KMS-11 (cell line): ENCODE results near the gene SLC6A1.

Source experiments
- H2AFZ ChIP-seq: fragments of 200-600 bp; sonication (generic); 2 replicates; pipeline ENCODE4 v1.6.1; 2016; ENCODE audit warnings: antibody characterized with exemption, mixed run types, low read depth
- H3K27ac ChIP-seq: fragments of 200-600 bp; sonication (generic); 2 replicates; pipeline ENCODE4 v1.6.1; 2016; ENCODE audit warnings: mild to moderate bottlenecking, mixed run types
- H3K27me3 ChIP-seq: fragments of 200-600 bp; sonication (generic); 2 replicates; pipeline ENCODE4 v1.6.1; 2017; ENCODE audit warnings: mild to moderate bottlenecking, low read depth, mixed run types, moderate library complexity; ENCODE audit not compliant: insufficient read depth
- H3K36me3 ChIP-seq: fragments of 200-600 bp; sonication (generic); 2 replicates; pipeline ENCODE4 v1.6.1; 2017; ENCODE audit warnings: mild to moderate bottlenecking, mixed run types; ENCODE audit not compliant: insufficient read depth
- H3K4me1 ChIP-seq: fragments of 200-600 bp; sonication (generic); 2 replicates; pipeline ENCODE4 v1.6.1; 2016; ENCODE audit warnings: mild to moderate bottlenecking, low read depth, mixed run types; ENCODE audit not compliant: poor library complexity, severe bottlenecking
- H3K4me2 ChIP-seq: fragments of 200-600 bp; sonication (generic); 2 replicates; pipeline ENCODE4 v1.7.0; 2016; ENCODE audit warnings: mild to moderate bottlenecking, mixed run types
- H3K4me3 ChIP-seq: fragments of 200-600 bp; sonication (generic); IDR thresholded peaks from 2 replicates; pipeline ENCODE4 v1.6.1; 2017; ENCODE audit warnings: low read depth, low read length, mixed read lengths; ENCODE audit not compliant: insufficient read depth
- H3K79me2 ChIP-seq: fragments of 200-600 bp; sonication (generic); 2 replicates; pipeline ENCODE4 v1.6.1; 2016; ENCODE audit warnings: low read depth, mixed run types; ENCODE audit not compliant: insufficient read depth
- H3K9ac ChIP-seq: fragments of 200-600 bp; sonication (generic); 2 replicates; pipeline ENCODE4 v1.6.1; 2016; ENCODE audit warnings: mild to moderate bottlenecking, mixed run types
- H4K20me1 ChIP-seq: fragments of 200-600 bp; sonication (generic); 2 replicates; pipeline ENCODE4 v1.6.1; 2016; ENCODE audit warnings: mild to moderate bottlenecking, mixed run types; ENCODE audit not compliant: insufficient read depth
- TF ChIP-seq, protein P1 (sequence below): fragments of 200-600 bp; sonication (generic); conservative IDR thresholded peaks from 2 replicates; pipeline ENCODE4 v1.6.1; 2017; ENCODE audit warnings: low read depth, mild to moderate bottlenecking, antibody characterized with exemption, low read length, moderate library complexity, mixed read lengths

Gene SLC6A1

GRCh38 chr3:10998542-10998941, 6.0 kb downstream of the SLC6A1 start:
- Histone ChIP-seq H3K79me2 (no peaks in the 10 kb centered on the region), H3K36me3 (no peaks in the 10 kb centered on the region), H3K4me1 (no peaks in the 10 kb centered on the region), H3K4me3 (no peak overlapping the region), H3K27me3 (no peaks in the 10 kb centered on the region), H3K4me2 (no peak overlapping the region), H3K9ac (no peak overlapping the region), H4K20me1 (no peaks in the 10 kb centered on the region), H2AFZ (no peak overlapping the region), H3K27ac (no peak overlapping the region)
- TF ChIP-seq, protein P1, sequence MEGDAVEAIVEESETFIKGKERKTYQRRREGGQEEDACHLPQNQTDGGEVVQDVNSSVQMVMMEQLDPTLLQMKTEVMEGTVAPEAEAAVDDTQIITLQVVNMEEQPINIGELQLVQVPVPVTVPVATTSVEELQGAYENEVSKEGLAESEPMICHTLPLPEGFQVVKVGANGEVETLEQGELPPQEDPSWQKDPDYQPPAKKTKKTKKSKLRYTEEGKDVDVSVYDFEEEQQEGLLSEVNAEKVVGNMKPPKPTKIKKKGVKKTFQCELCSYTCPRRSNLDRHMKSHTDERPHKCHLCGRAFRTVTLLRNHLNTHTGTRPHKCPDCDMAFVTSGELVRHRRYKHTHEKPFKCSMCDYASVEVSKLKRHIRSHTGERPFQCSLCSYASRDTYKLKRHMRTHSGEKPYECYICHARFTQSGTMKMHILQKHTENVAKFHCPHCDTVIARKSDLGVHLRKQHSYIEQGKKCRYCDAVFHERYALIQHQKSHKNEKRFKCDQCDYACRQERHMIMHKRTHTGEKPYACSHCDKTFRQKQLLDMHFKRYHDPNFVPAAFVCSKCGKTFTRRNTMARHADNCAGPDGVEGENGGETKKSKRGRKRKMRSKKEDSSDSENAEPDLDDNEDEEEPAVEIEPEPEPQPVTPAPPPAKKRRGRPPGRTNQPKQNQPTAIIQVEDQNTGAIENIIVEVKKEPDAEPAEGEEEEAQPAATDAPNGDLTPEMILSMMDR = no peak

GRCh38 chr3:10999221-11000107, 6.9 kb downstream of the SLC6A1 start:
- Histone ChIP-seq H3K4me1 (no peaks in the 10 kb centered on the region), H3K36me3 (no peaks in the 10 kb centered on the region), H3K4me2 (no peak overlapping the region), H3K9ac (no peak overlapping the region), H3K4me3 (no peak overlapping the region), H3K27ac (no peak overlapping the region), H4K20me1 (no peaks in the 10 kb centered on the region), H2AFZ (no peak overlapping the region), H3K27me3 (no peaks in the 10 kb centered on the region), H3K79me2 (no peaks in the 10 kb centered on the region)
- TF ChIP-seq, protein P1 = no peak

GRCh38 chr3:11000528-11000927, 8.0 kb downstream of the SLC6A1 start:
- H3K36me3 ChIP-seq = no peaks in the 10 kb centered on the region
- H2AFZ ChIP-seq = no peak overlapping the region
- H3K27me3 ChIP-seq = no peaks in the 10 kb centered on the region
- H4K20me1 ChIP-seq = no peaks in the 10 kb centered on the region
- no peak overlapping the region for H3K9ac ChIP-seq
- H3K4me2 ChIP-seq = no peak overlapping the region
- TF ChIP-seq, protein P1 = no peak
- H3K27ac ChIP-seq = no peak overlapping the region
- no peaks in the 10 kb centered on the region for H3K4me1 ChIP-seq
- H3K4me3 ChIP-seq = no peak overlapping the region
- no peaks in the 10 kb centered on the region for H3K79me2 ChIP-seq

GRCh38 chr3:11001020-11001657, 8.6 kb downstream of the SLC6A1 start:
- H3K79me2 ChIP-seq = no peaks in the 10 kb centered on the region
- no peaks in the 10 kb centered on the region for H4K20me1 ChIP-seq
- TF ChIP-seq, protein P1 = no peak
- H3K4me2 ChIP-seq = no peak overlapping the region
- no peaks in the 10 kb centered on the region for H3K27me3 ChIP-seq
- no peak overlapping the region for H3K9ac ChIP-seq
- no peak overlapping the region for H3K4me3 ChIP-seq
- H3K27ac ChIP-seq = no peak overlapping the region
- no peaks in the 10 kb centered on the region for H3K4me1 ChIP-seq
- no peaks in the 10 kb centered on the region for H3K36me3 ChIP-seq
- H2AFZ ChIP-seq = no peak overlapping the region
